ENCODE measurements around the gene PUDP.

GRCh38 chrX:7194606-7195005 is 46.7 kb upstream of the PUDP start:
- TF ChIP-seq CTCF (IDR thresholded peaks at IDR 0.05 in 8 of 11, conservative IDR thresholded peaks at IDR 0.05 in 3 of 11) (no peak), POLR2AphosphoS5 (IDR thresholded peaks at IDR 0.05) (no peak), POLR2A (IDR thresholded peaks at IDR 0.05) (no peak)

Measured in spleen (tissue), 7 donors.